Prostate gland (tissue), 2 donors: ENCODE measurements around the gene MAPK8IP1. TPM values are rescaled to one million over a fixed set of nuclear protein-coding genes. Genes with fewer than 3 reads are reported as not detected.

Experiments
- DNase-seq: peaks from one replicate; pipeline ENCODE4 v3.0.0-alpha.2; 2019; ENCODE audit warnings: low spot score
- H3K27ac ChIP-seq, 2 donors: fragments of 200-600 bp; sonication (generic); 2 replicates each; pipeline ENCODE4 v1.5.1; 2017 to 2019
- H3K27me3 ChIP-seq: fragments of 200-600 bp; sonication (generic); replicated peaks from 2 replicates; pipeline ENCODE4 v1.5.1; 2019; ENCODE audit not compliant: insufficient read depth
- H3K36me3 ChIP-seq, 2 donors: fragments of 200-600 bp; sonication (generic); 1 replicate in 1 of 2; 2 replicates in 1 of 2; pipeline versions ENCODE4 v1.5.1 to v1.8.1; 2017 to 2019
- H3K4me1 ChIP-seq: fragments of 200-600 bp; sonication (generic); replicated peaks from 2 replicates; pipeline ENCODE4 v1.5.1; 2019
- H3K4me3 ChIP-seq, 2 donors: fragments of 200-600 bp; sonication (generic); 2 replicates each; pipeline ENCODE4 v1.5.1; 2017 to 2019
- H3K9me3 ChIP-seq: fragments of 200-600 bp; sonication (generic); 2 replicates; pipeline ENCODE4 v1.5.1; 2017
- POLR2A ChIP-seq: fragments of 450-650 bp; IDR thresholded peaks from one replicate; pipeline ENCODE4 v1.6.1; 2016; ENCODE audit warnings: antibody characterized with exemption, mild to moderate bottlenecking
- POLR2AphosphoS5 ChIP-seq: sonication (generic); formaldehyde crosslinking; IDR thresholded peaks from one replicate; pipeline ENCODE4 v1.6.1; 2017; ENCODE audit warnings: antibody characterized with exemption
- WGBS: methylation state at CpG from one replicate; pipeline ENCODE4 v1.1.5; 2018; 5-methylcytosine and 5-hydroxymethylcytosine counted together
- intact Hi-C: fragments of 100-400 bp; cut with DNase I; formaldehyde crosslinking; loops from one replicate; pipeline ENCODE4 v1.14.2; 2022
- total RNA-seq, 2 donors: library from RNA; depleted of rRNA; stranded (reverse); fragments of >200 nt; gene quantifications; one replicate each; pipeline ENCODE4 v1.1.0, GENCODE V29; 2016
- TF ChIP-seq, protein P1 (sequence below), 4 experiments: fragments of 200-600 bp in 2 of 4; fragments of 450-650 bp in 2 of 4; sonication (generic) in 2 of 4; IDR thresholded peaks; 1 replicate in 3 of 4; 2 replicates in 1 of 4; pipeline ENCODE4 v1.5.1; 2016 to 2019; ENCODE audit warnings: antibody characterized with exemption in 4 of 4, mild to moderate bottlenecking in 2 of 4, moderate library complexity in 2 of 4

Gene MAPK8IP1
- total RNA-seq, 2 donors from 2014 or later: 19.8 to 46.9 TPM

DNA sequence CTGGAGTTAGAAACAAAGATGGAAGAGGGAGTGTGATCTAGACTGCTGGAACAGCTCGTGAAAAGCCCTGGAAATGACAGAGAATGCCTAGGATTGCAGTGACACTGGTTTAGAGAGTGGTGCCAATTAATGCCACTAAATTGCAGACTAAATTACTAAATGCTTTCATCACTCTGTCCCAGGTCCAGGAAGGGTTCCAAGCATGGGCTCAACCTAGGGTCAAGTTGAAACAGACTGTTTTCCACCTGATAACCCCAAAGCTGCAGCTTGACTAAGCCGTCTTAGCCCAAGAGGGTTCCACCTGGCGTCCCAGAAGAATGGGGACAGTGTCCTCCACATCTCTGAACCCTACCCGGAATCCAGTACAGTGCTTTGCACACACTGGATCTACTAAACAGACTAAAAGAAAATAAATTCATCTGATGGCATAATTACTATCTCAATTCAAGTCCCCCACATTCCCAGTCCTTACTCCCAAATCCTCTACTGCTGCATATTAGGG lies 39.2 kb upstream of the MAPK8IP1 start:
- no peak overlapping the region for H3K4me3 ChIP-seq
- no peaks in the 10 kb centered on the region for H3K27me3 ChIP-seq
- no peaks in the 10 kb centered on the region for H3K9me3 ChIP-seq
- intact Hi-C loops: loop anchor here (5.0 kb wide), 2 partner anchors 39 to 71 kb away; partner anchors contain the start of genes PEX16 and SLC35C1
- 89% methylated on average over 4 of the region's 4 CpGs for whole genome bisulfite sequencing
- no peak for TF ChIP-seq POLR2A
- TF ChIP-seq POLR2AphosphoS5: no peak
- TF ChIP-seq, protein P1, sequence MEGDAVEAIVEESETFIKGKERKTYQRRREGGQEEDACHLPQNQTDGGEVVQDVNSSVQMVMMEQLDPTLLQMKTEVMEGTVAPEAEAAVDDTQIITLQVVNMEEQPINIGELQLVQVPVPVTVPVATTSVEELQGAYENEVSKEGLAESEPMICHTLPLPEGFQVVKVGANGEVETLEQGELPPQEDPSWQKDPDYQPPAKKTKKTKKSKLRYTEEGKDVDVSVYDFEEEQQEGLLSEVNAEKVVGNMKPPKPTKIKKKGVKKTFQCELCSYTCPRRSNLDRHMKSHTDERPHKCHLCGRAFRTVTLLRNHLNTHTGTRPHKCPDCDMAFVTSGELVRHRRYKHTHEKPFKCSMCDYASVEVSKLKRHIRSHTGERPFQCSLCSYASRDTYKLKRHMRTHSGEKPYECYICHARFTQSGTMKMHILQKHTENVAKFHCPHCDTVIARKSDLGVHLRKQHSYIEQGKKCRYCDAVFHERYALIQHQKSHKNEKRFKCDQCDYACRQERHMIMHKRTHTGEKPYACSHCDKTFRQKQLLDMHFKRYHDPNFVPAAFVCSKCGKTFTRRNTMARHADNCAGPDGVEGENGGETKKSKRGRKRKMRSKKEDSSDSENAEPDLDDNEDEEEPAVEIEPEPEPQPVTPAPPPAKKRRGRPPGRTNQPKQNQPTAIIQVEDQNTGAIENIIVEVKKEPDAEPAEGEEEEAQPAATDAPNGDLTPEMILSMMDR (IDR thresholded peaks at IDR 0.05): no peak
- peaks cover 11% of the 10 kb centered on the region for H3K4me1 ChIP-seq
- no peak for DNase-seq
- peak overlapping the region; percentile 88 to 95 for H3K27ac ChIP-seq
- no peaks in the 10 kb centered on the region for H3K36me3 ChIP-seq

DNA sequence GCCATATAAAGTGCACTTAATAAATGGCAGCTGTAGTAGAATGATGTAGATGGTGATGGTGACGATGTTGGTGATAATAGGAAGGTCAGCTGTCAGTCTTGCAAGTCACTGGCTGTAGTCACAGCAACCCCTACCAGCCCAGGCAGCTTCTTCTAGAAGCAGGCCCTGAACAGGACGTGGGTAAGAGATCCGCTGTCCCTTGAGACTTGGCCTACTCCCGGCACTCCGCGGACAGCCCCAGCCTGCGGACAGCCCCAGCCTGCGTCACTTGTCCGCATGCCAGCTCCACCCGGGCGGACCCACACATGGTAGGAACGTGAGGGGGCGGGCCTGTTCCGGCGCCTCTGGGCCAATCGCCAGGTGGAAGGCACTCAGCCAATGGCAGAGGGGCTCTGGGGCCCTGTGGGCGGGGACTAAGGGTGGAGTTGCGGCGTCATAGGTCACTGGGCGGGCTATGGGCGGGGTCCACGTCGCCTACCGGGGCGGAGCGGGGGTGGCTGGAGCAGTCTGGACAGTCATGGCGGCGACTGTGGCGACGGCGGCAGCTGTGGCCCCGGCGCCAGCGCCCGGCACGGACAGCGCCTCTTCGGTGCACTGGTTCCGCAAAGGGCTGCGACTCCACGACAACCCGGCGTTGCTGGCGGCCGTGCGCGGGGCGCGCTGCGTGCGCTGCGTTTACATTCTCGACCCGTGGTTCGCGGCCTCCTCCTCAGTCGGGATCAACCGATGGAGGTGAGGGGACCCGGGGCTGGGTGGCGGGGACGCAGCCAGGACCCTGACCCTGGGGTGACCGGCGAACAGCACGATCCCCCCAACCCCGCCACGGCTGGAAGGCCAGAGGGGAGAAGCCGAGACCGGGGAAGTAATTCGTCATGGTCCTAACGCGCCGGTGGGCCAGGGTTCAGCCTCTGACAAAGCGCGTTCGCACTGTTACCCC lies 38.2 kb upstream of the MAPK8IP1 start, which contains the start of gene CRY2:
Gene CRY2, plus strand, starts transcription at position 502 of the 937 bp plus-strand sequence. Its CDS starts 16 bp downstream, at position 518.
- WGBS: under 1% methylated on average over 52 of the region's 75 CpGs
- Histone ChIP-seq H3K4me1 (peaks cover 11% of the 10 kb centered on the region), H3K27ac (peak within 1 kb of the TSS; percentile 88 to 95), H3K36me3 (no peaks in the 10 kb centered on the region), H3K27me3 (no peaks in the 10 kb centered on the region), H3K9me3 (no peaks in the 10 kb centered on the region), H3K4me3 (peak within 1 kb of the TSS; percentile 78 to 92)
- peak; percentile 99 for DNase-seq
- peak; percentile 98 for TF ChIP-seq POLR2AphosphoS5
- TF ChIP-seq, protein P1 (IDR thresholded peaks at IDR 0.05): peak in 2 of 4 experiments; percentile 28 to 29
- TF ChIP-seq POLR2A: peak; percentile 99
- intact Hi-C loops: loop anchor here (5.0 kb wide), 2 partner anchors 40 to 70 kb away; partner anchors contain the start of genes PEX16 and SLC35C1

DNA sequence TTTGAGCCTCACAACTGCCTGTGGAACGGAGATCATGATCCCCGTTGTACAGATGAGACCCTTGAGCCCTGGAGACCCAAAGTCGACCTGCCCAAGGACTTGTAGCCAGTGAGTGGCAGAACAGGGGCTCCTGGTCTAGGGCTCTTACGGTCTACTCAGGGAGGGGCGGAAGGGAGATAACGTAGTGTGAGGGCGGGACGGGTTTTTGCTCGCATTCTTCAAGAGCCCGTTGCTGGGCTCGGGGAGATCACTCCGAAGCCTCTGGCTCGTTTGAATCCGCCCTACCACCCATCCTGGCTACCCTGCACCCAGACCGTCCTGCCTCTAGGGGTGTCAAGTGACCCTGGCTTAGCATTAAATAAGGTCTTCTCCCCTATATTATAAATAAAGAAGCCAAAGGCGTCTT lies 37.5 kb upstream of the MAPK8IP1 start:
- peak; percentile 46 for DNase-seq
- Histone ChIP-seq H3K36me3 (no peaks in the 10 kb centered on the region), H3K27me3 (no peaks in the 10 kb centered on the region), H3K4me1 (peaks cover 11% of the 10 kb centered on the region), H3K4me3 (peak overlapping the region; percentile 78 to 92), H3K27ac (peak overlapping the region; percentile 88 to 95), H3K9me3 (no peaks in the 10 kb centered on the region)
- WGBS: under 1% methylated on average over 16 of the region's 16 CpGs
- TF ChIP-seq POLR2AphosphoS5: no peak
- TF ChIP-seq POLR2A: peak; percentile 8
- TF ChIP-seq, protein P1 (IDR thresholded peaks at IDR 0.05): peak in 2 of 4 experiments; percentile 15 to 20
- intact Hi-C loops: loop anchor here (5.0 kb wide), 2 partner anchors 41 to 69 kb away; partner anchors contain the start of genes PEX16 and SLC35C1

DNA sequence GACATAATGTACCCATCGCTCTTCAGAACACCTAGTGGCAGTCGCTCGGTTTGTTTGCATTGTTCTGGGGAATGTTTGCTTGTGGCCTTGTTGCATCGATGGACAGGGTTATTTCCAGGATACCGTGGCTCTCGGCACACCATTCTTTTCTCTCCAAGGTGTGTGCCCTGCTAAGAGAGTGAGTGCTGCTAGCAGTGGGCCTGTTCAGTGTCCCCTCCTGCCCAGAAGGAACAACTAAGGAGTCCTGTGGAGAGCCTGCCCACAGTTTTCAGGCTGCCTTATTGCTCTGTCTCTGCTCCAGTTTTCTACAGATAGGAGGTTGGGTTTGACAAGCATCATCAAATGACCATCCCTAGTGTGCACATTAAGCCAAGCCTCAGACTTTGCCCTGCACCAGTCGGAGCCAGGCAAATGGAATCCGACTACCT lies 36.8 kb upstream of the MAPK8IP1 start:
- H3K27me3 ChIP-seq: no peaks in the 10 kb centered on the region
- H3K4me1 ChIP-seq: peaks cover 11% of the 10 kb centered on the region
- TF ChIP-seq, protein P1 (IDR thresholded peaks at IDR 0.05): peak in 1 of 4 experiments; percentile 17
- TF ChIP-seq POLR2AphosphoS5 (peak; percentile 49), POLR2A (no peak)
- H3K4me3 ChIP-seq: peak overlapping the region; percentile 78 to 92
- intact Hi-C loops: loop anchor here (5.0 kb wide), 2 partner anchors 41 to 69 kb away; partner anchors contain the start of genes PEX16 and SLC35C1
- DNase-seq: peak; percentile 42
- 32% methylated on average over 8 of the region's 8 CpGs for WGBS
- no peaks in the 10 kb centered on the region for H3K9me3 ChIP-seq
- H3K36me3 ChIP-seq: no peaks in the 10 kb centered on the region
- peak overlapping the region; percentile 88 to 95 for H3K27ac ChIP-seq
